HG03095 (cell line): ENCODE data around the gene TMEM63A.
A peak's percentile ranks its signal among the peaks of the same experiment; 100 is the strongest.

Experiments used
- ATAC-seq: cut with Tn5 transposase; IDR thresholded peaks from one replicate; pipeline ENCODE4 v1.9.1; 2021; ENCODE audit warnings: moderate library complexity; ENCODE audit not compliant: unreplicated experiment

The TMEM63A gene

DNA sequence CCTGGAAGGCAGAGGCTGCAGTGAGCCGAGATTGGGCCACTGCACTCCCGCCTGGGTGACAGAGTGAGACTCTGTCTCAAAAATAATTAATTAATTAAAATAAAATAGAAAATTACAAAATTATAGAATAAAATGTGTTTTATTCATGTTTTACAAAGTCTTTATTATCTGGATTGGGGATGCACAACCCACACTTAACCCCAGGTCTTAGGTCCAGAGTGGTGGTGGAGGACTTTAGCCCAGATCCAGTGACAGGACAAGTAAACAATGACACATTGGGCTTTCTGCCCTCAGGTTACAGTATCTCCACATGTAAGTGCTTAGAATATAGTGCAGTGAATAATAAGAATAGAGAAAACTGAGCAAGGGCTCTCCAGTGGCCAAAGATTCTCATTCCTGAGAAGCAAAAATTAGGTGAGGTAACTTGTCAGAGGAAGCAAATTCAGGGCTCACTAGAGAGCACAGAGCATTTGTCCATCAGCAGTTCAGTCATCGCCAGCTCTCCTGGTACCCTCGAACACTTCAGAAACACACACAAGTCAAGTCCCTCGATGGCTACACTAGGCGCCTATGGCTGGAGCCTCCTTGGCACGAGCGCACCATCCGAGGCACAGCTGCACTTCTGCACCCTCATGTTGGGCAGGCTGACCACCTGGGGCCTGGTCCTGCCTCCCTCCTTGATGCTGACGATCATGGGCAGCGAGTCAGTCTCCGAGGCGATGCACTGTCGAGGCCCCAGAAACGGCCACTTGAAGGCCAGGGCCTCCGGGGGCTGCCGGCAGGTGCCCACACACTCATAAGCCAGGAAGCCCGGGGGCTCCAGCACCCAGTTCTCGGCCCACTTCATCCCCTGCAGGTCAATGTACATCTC is 4.2 kb upstream of the TMEM63A start:
- ATAC-seq = no peak

DNA sequence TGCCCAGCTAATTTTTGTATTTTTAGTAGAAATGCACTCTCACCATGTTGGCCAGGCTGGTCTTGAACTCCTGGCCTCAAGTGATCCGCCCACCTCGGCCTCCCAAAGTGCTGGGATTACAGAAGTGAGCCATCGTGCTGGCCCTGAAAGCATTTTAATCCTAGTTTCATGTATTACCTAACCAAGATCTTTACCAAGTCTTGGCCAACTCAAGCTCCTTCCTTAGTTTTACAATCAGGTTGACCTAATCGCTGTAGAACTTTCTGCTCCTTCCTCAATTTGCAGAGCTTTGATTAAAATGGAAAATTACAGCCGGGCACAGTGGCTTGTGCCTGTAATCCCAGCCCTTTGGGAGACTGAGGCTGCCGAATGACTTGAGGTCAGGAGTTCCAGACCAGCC is 3.2 kb upstream of the TMEM63A start:
- ATAC-seq = no peak

DNA sequence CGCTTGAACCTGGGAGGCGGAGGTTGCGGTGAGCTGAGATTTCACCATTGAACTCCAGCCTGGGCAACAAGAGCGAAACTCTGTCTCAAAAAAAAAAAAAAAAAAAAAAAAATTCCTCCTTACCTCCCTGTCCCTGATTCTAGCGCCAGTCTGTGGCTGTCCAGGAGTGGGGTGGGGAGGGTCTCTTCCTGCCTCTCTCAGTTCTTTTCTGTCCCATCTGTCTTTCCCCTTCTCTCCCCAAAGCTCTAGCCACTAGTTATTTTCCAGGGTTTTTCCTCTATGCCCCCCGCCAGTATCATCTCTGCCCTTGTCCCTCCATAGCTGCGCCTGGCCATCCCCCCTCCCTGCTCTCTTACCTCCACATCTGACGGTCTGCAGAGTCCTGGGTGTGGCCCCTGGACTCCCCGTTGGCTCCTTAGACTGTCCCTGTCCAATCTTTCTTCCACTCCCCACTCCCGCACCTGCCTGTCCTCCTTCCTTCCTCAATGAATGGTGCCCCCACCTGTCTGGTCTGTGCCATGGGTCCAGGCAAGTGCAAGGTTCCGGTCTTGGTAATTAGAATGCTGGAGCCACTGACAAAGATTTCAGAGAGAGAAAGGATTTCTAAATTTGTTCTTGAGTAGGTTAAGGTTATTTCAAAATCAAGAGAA is 1.6 kb upstream of the TMEM63A start:
- no peak for ATAC-seq

DNA sequence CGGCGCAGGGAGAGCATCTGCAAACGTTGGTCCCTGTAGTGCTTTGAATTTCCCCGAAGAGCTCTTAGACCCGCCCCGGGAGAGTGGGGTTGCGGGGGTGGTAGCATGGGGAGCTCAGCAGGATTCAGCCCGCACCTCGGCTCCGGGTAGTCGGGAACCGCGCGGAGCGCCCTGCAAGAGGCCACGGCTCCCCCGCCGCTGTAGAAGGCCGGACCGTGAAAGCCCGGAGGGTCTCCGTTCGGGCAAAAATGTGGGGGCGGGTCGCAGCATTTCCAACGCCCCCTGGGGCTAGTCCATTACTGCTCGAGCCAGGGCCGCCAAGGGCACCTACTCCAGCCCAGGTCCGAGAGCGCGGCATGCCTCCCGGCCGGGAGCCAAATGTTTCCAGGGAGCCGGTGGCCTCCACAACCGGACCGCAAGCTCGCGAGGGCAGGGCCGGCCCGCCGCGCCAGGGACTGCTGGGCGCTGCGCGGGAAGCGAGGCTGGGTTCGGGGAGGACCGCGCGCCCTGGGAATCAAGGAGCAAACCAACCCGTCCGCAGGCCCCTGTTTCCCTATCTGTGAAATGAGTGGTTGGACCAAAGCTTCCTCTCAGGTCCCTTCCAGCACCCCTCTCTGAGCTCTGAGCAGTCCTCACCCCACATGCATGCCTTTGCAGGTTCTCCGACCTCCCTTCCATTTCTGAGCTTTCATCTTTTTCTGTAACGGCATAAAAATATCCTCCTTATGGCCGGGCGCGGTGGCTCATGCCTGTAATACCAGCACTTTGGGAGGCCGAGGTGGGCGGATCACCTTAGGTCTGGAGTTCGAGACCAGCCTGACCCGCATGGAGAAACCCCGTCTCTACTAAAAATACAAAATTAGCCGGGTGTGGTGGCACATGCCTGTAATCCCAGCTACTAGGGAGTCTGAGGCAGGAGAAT is 775 bp upstream of the TMEM63A start:
- ATAC-seq = peak; percentile 18

DNA sequence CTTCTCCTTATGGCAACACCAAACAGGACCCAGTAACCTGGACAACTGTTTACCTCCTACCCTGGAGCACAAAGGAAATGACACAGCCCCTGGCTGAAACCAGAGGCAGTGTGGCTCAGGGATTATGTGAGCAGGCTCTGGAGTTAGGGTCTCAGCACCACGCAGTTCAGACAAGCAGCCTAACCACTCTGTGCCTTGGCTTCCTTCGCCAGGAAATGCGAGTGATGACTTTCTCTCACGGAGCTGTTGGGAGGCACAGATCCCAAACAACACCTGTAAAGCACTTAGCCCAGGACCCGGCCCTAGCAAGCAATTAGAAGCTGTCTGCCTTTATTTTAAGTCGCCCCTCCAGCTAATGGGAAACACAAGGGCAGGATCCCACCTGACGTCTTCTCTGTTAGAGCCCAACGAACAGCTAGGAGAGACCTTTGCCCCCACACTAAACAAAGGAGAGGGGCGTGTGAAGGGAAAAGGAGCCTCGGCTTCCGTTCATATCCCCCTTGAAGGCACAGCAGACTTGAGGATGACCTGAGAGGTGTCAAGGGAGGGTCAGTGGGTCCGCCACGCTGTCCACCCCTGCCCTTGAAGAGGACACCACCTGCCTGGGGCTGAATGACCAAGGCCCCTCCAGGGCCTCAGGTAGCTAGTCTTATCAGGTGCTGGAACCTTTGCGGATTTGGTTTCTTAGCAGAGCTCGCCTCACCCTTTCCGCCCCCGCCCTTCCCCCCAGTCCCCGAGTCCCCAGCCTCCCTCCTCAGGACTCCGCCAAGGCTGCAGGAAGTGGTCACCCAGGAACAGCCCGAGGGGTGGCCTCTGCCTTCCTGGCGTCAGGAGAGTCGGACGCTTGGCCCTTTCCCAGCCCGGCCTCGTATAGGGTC is 860 bp downstream of the TMEM63A start:
- no peak for ATAC-seq

DNA sequence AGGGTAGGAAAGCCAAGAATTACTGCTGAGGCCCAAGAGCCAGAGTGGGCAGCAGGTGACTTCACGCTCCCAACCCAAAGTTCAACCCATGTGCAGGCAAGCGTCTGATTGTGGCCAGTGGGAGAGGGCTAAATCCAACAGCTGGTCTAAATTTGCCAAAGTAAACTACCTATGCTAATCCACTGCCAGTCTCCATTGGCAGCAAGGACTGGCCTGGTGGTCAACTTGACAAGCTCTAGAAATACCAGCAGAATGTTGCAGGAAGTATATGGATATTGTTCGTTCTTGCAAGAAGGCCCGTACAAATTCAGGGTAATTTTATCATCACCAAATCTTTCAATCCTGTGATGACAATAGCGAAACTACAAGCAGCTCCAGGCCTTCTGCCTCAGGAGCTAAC is 1.5 kb downstream of the TMEM63A start:
- no peak for ATAC-seq

DNA sequence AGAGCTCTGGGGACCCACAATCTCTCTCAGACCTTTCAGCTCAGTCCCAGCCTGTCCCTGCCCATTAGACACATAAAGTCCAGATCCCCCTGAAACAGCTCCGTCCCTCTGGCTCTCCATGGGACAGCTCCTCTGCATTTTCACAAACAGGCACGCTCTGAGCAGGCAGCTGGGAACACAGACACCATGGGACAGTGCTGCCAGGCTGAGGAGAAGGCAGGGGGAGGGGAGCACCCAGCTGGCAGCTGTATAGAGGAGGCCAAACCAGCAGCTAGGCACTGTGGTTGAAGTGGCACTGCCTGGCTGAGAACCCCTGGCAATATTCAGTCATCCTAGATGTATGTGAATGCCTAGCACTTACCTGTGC is 2.0 kb downstream of the TMEM63A start:
- no peak for ATAC-seq

DNA sequence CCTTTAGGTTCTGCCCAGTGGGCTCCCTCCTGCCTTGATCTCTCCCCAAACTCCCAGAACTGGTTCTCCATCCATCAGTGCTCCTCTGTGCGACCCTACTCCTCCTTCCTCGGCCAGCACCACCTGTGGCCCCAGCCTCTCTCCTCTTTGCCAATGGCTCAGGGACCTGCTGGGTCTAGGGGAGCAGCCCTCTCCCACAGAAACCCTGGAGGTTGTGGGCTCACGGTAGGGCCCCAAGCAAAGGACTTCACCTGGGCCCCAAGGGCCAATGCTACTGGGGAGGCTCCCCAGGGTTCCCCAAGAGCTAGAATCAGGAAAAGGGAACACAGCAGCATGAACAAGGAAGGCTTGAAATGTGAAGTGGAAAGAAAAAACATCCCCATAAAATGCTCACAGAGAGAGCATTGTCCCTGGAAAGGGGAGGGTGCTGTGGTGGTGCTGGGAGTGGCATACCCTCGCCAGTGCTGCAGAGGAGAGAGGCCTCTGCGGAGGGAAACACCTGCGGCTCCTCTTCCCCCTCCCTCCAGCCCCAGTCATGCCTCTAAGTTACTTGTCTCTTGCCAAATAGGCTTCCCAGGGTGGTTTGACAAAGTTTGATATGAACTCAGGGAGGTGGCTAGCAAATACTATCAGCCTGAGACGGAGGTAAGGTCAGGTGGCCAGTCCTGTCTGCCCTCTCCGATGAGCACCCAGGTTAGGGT is 2.5 kb downstream of the TMEM63A start:
- ATAC-seq = no peak

DNA sequence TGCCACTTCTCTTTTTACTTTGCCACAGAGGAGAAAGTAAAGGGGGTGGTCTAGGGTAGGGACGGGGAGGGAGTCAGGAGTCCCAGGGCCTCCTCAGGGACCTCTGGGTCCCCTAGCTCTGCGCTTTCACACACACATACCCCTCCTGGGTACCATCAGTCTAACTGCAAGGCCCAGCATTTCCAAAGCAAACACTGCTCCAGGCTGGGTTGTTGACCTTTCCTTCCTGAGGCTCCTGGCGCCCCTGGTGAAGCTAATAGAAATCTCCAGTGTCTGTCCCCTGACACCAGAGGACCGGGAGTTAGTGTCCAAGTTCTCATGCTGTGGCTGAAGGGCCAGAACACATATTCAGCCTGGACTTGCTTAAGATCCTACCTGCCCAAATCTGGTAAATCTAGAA is 3.9 kb downstream of the TMEM63A start:
- ATAC-seq = no peak

DNA sequence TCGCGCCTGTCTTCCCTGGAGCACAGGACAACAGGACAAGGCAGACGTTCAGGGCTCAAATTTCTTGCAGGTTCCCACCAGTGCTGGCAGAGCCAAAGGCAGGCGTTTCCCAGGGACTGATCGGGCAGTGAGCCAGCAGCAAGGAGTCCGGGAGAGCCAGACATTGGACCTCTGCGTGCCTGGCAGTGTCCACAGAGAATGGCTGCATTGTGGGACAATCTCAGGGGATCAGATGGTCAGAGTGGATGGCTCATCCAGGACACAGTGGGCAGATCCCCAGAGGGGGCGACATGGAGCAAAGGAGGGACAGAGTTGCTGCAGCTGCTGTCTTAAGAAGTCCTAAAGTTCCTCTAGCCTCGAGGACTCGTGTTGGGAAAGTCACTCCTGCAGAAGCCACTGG is 4.6 kb downstream of the TMEM63A start:
- no peak for ATAC-seq

DNA sequence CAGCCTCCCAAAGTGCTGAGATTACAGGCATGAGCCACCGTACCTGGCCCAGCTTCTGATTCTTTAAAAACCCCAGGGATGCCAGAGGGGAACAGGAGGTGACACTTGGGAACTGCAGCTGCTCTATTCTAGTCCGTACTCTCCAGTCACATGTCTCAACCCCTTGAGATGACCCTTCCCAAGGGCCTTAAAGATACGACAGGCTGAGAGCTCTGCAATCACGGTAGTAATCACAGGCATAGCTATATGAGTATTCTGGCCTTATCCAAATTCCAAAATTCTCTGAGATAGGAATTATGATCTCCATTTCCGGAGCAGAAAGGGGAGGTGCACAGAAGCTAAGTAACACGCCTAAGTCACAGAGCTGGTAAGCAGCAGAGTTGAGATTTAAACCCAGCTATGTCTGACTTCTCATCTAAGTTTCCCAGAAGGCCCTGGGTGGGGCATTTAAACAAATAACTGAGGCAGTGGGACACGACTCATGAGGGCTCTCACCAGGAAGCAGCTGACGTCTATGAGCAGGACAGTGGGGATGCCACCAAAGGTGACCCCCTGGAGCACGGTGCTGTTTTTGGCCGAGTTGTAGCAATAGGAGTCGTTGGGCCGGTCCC is 5.2 kb downstream of the TMEM63A start:
- no peak for ATAC-seq

DNA sequence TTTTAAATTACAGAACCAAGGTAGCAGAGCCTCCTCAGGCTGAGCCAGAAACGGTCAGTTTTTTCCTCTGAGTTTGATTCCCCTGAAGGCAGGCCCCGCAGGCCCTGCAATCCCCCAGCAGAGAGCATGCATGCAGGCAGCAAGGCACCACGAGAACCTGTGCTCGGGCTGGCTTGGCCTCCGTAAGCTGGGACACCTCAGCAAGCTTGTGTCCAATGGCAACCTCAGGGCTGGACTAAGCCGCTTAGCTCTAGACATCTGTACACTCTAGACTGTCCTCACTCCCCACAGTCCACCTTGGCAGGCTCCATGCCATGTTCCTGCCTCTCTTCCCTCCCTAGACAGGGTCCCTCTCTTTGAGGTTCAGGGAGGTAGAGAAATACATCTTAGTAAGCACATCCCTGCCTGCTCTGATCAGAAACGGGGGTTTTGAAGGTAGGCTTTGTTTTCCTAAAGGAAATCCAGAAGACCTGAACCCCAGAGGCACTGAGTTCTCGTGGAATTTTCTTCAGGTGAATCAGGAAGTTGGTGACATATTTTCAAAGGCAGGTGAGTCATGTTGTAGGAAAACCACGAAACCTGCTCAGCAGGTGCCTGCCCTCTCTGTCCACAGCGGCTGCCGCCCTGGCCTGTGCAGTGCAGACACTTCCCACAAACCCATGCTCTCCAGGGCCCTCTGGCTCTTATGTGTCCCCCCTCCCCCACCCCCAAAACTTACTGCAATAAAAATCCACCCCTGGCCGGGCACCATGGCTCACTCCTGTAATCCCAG is 7.0 kb downstream of the TMEM63A start:
- ATAC-seq = no peak

DNA sequence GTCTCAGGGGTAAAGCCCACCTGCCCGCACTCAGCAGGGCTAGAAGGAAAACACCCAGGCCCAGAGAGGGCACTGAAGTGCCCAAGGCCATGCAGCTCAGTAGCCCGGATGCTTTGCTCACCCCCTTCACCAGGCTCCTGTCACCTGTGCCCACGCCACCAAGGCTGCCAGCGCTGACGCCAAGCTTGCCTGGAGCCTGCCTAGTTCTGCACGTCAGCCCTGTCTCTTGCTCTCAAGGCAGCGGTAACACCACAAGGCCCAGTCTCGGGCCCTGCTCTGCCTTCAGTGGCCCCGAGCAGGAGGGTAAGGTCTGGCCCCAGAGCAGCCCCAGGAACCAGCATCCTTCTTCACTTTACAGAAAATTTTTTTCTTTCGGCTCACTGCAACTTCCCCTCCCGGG is 7.7 kb downstream of the TMEM63A start:
- ATAC-seq = no peak

DNA sequence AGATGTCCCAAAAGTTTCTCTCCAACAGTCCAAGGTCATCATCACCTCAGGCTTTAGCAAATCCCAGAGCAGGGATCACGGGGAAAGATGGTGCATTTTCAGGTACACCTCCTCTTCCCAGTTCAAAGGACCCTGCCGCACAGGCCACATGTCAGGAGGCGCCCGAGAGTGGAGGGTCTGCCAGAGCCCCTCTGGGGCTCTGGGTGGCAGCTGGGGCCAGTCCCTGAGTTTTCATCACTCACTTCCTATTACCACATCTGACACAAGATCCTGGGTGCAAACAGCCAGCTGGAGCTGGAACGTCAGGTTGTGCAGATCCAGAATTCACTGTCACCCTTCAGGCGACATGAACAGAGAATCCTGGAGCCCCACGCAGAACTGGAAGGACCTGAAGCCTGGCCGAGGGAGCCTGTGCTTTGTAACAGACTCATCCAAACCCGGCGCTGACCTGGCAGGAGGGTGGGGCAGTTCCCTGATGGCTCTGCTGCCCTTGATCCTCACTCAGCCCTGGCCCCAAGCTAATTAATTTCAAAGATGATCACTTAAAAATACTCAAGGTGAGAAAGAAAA is 8.8 kb downstream of the TMEM63A start:
- no peak for ATAC-seq

DNA sequence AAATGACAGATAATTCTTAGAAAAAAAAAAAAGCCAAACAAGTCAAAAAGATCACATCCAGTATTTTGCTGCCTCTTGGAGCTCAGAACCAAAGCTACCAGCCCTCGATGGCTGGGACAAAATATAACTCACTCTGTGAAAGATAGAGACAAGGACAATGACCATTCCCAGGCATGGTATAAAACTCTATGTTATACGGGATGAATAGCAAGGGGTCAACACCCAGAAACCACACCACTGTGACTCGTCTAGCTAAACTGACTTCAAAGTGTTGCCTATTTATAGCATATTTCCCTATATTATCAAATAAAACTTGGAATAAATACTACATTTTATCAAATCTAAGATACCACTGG is 10.1 kb downstream of the TMEM63A start:
- no peak for ATAC-seq

DNA sequence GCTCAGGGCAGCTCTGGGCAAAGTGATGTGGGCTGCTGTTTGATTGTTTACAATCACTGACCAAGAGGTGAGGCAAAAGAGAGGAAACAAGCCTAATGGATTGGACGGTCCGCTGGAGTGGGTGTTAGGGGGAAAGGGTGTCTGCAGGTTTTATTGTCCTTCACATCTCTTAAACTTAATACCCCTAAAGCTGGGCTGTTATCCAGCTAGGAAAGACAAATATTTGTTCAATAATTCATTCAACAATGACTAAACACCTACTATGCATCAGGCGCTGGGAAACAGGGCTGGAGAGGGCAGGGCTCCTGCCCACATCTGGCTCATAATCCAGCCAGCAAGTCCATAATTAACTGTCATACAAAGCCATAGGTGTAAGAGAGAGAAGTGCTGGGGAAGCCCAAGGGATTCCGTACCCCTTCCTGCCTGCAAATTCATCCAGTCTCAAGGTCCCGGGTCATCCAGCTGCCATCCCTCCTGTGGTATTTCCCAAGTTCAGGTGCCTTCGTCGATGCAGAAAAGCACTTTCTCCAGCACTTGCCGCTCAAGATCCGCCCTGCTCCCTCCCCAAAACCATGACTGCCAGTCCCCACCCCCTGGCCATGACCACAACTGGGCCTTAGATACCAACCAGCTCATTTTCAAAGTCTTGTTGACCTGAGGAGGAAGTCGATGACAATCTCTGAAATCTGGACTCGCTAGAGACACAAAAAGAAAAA is 10.7 kb downstream of the TMEM63A start:
- no peak for ATAC-seq

DNA sequence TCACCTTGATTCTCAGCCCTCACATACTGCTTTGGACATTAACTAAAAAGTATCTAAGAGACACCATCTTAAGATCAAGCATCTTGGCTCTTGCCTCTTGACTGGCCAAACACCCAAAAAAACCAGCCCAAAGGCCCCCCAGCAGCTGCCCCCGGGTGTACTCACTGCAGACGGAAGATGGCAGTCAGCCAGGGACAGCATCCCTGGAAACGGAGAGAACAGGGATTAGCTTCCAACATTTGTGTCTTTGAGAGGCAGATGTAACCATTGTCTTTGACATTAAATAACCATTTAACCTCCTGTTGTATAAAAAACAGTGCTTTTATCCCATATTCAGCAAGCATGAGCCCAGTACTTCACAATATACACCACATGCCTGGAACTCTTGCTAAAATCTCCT is 11.3 kb downstream of the TMEM63A start:
- no peak for ATAC-seq
